ENCODE measurements around the gene IPO9. TPM values are rescaled to one million over a fixed set of nuclear protein-coding genes. Genes with fewer than 3 reads are reported as not detected.

The IPO9 gene
- total RNA-seq, 1 donor: 28.9 TPM

DNA sequence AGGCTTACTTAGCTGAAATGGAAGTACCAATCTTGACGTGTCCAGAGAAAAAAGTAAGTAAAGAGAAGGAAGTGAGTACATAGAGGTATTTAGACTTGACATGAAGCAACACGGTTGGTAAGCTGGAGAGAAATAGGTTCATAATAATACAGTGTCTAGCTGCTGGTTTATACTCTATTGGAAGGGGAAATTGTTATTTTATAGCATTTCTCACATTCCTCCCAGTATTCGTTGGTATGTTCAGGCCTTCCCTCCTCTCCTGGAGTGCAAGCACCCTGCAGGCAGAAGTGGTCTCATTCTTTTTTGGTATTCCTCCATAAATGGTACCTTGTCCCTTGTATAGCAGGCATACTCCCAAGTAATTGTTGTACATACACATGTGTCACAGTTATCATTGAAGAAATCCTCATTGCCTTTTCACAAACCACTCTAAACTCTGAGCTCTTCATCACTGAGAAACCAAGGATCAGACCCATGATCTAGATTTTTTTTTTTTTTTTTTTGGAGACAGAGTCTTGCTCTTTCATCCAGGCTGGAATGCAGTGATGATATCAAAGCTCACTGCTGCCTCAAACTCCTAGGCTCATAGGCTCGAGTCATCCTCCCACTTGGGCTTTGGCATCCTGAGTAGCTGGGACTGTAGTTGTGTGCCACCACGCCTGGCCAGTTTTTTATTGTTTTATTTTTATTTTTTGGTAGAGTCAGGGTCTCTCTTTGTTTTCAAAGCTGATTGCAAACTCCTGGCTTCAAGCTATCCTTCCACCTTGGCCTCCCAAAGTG lies 9.8 kb upstream of the IPO9 start:
- no peak overlapping the region for H3K4me3 ChIP-seq (ENCODE audit: low read depth, low read length)
- no peak for DNase-seq (ENCODE audit: low read depth)
- TF ChIP-seq CTCF (IDR thresholded peaks at IDR 0.05; ENCODE audit: insufficient read depth, low read depth, low read length): no peak

- no peak for TF ChIP-seq CTCF (IDR thresholded peaks at IDR 0.05; ENCODE audit: insufficient read depth, low read depth, low read length)
- DNase-seq (ENCODE audit: low read depth): no peak
- no peak overlapping the region for H3K4me3 ChIP-seq (ENCODE audit: low read depth, low read length)
These were observed 8.5 kb upstream of the IPO9 start for GRCh38 chr1:201820413-201820812.

- no peak overlapping the region for H3K4me3 ChIP-seq (ENCODE audit: low read depth, low read length)
- DNase-seq (ENCODE audit: low read depth): no peak
- no peak for TF ChIP-seq CTCF (IDR thresholded peaks at IDR 0.05; ENCODE audit: insufficient read depth, low read depth, low read length)
These were observed 3.7 kb upstream of the IPO9 start for GRCh38 chr1:201825245-201825644.

DNA sequence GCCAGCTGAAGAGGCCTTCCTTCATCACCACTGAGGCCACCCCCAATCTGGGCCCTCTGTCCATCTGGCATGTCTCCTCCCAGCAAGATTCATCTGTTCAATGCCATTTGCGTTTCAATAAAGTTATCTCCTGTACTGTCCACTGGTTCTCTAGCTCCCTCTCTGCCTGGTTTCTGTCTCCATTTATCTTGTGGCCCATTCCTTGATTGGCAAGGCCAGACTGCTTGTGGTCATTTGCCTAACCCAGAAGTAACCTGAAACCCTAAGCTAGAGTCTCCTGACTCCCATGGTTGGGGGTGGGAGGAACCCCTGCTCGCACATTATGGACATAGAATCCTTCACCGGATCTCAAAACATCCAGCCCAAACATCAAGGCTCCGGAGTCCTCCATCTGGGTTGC lies 2.1 kb upstream of the IPO9 start:
- no peak overlapping the region for H3K4me3 ChIP-seq (ENCODE audit: low read depth, low read length)
- DNase-seq (ENCODE audit: low read depth): peak; percentile 47
- TF ChIP-seq CTCF (IDR thresholded peaks at IDR 0.05; ENCODE audit: insufficient read depth, low read depth, low read length): no peak

- DNase-seq (ENCODE audit: low read depth): peak; percentile 45
- TF ChIP-seq CTCF (IDR thresholded peaks at IDR 0.05; ENCODE audit: insufficient read depth, low read depth, low read length): no peak
- H3K4me3 ChIP-seq (ENCODE audit: low read depth, low read length): no peak overlapping the region
These were observed 1.4 kb upstream of the IPO9 start for GRCh38 chr1:201827321-201828216.

DNA sequence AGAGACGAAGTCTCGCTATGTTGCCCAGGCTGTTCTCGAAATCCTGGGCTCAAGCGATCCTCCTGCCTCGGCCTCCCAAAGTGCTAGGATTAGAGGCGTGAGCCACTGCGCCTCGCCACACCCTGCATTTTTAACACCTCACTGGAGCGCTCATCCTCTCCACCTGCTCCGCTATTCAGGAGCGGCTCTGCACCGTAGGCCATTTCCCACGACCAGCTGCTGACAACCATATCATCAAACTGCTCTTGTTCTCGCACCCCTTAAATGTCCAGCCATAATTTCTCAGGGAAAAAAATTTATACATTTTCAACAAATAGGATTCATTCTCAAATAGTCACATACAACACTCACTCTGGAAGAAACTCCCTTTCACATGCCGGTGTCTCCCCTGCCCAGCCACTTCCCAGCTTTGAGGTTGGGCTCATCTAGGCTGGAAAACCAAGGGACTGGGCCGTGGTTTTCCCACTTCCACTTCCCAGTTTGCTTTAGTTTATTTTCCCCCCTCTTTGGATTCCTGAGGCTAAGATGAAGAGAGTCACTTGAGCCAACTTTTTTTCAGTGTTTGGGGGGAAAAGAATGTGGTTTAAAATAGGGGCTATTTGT lies 639 bp upstream of the IPO9 start:
- no peak for TF ChIP-seq CTCF (IDR thresholded peaks at IDR 0.05; ENCODE audit: insufficient read depth, low read depth, low read length)
- peak; percentile 30 for DNase-seq (ENCODE audit: low read depth)
- peak overlapping the region; percentile 26 for H3K4me3 ChIP-seq (ENCODE audit: low read depth, low read length)

All from fibroblast of villous mesenchyme (primary cell).